HG03439 (cell line): Measurements from ENCODE around the gene ZNF407.

Experiments
- ATAC-seq: cut with Tn5 transposase; IDR thresholded peaks from one replicate; pipeline ENCODE4 v1.9.1; 2021; ENCODE audit warnings: mild to moderate bottlenecking, moderate library complexity; ENCODE audit not compliant: unreplicated experiment

ZNF407 gene

GRCh38 chr18:75063615-75064512 lies 466.2 kb downstream of the ZNF407 start:
- no peak for ATAC-seq

DNA sequence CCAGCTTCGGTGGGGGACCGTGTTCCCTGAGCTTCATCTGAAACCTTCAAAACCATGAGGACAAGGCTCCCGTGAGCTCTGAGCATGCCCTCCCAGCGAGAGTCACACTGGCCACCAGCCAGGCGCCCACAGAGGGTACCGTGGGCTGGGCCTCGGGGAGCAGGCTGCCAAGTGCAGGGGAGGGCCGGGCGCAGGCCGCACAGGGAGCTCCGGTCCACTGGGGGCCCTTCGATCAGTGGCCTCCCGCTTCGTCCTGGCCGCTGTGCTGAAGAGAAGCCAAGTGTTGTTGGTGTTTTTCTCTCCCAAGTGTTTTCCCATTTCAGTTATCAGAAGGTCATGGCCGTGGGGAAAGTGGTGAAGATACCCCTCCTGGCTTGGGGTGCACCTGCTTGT lies 466.8 kb downstream of the ZNF407 start:
- no peak for ATAC-seq

DNA sequence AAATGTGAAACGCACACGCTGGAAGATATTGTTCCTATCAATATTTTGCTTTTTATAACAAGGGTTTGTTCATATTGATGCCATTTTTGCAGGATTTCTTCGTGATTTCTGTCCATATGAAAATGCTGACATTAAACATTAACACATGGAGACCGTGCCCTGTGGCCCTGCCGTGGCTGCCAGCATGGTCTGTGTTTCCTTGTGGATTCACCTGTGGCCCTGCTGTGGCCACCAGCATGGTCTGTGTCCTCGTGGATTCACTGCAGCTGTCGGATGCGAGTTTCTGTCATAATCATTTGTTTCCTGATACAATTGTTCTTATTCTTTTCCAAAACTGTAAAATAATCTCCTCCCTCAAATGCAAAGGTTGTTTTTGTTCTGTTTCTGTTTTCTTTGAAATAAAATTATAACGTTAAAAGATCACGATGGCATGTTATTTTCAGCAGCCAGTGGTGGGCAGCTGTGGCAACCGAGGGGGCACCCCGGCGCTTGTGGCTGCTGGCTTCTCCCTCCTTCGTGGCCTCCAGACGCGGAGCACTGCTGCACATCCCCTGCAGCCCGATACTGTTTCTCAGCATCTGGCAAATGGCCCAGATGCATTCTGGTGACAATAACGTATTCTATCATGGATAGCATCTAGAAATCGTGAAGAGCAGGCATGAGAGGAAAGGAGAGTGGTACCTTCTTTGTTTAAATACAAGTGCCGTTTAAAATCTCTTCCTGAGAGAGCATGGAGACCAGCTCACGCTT lies 467.8 kb downstream of the ZNF407 start:
- no peak for ATAC-seq

GRCh38 chr18:75066021-75066880 lies 468.6 kb downstream of the ZNF407 start:
- no peak for ATAC-seq

GRCh38 chr18:75066936-75067335 lies 469.3 kb downstream of the ZNF407 start:
- no peak for ATAC-seq

DNA sequence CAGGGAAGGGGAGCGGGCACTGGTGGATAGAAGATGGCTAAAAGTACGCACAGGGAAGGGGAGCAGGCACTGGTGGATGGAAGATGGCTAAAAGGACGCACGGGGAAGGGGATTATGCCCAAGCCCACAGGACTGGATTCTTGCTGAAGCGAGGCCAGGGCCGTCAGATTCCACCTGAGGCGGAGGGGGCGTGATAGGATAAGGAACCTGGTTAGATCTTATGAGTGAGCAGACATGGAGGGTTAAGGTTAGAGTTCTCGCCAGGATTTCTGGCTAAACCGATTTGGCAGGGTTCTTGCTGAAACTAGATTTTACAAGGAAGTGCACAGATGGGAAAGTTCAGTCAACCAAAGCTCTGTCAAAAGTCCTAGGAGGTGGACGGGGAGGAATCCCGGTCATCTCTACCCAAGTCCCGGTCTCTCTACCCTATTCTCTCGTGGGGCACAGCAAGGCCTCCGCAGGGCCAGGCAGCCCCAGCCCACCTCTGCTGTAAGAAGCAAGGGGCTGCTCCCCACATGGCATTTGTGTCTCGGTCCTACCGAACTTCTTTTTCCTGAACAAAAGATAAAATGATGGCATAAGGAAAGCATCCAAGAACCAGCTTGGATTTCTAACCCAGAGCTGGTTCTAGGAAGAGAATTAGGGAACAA lies 470.5 kb downstream of the ZNF407 start:
- no peak for ATAC-seq

GRCh38 chr18:75068682-75069435 lies 471.2 kb downstream of the ZNF407 start:
- no peak for ATAC-seq

- no peak for ATAC-seq
These were observed 472.6 kb downstream of the ZNF407 start for GRCh38 chr18:75070235-75070624.

DNA sequence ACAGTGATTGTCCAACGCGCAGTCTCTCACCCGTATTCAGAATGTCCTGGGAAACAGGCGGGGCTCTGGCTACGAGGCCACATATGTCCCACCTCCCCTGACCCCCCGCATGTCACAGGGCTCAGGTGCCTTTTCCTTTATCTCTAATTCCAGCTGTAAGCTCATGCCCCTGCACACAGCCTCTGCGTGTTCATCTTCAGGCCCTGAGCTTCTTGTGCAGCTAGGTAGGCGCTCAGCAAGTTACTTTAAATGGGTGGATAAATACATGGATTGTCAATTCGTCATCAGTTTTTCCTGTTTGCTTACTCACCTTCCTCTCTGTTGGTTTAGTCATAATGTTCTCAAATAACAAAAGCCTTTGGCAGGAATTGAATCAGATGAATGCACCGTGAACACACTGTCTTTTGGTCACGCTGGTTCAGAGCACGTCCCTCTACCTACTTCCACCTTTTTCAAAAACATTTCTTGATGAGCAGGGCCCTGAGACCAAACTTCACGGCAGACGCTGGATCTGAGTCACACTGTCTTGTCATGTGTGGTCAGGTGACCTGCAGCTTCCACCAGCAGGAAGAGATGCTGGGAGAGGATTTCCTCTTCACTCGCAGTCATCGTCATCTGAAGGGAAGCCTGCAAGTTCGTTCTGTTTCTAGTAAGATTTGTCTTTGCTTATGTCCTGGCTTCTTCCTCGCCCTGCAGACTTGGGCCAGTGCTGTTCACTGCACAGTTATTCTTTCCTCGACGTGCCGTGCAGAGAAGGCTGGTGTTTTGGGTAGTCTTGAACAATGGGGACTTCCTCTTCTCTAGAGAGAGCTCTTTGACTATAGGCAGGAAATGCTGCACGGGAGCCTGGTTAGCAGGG lies 473.2 kb downstream of the ZNF407 start:
- peak; percentile 84 for ATAC-seq

DNA sequence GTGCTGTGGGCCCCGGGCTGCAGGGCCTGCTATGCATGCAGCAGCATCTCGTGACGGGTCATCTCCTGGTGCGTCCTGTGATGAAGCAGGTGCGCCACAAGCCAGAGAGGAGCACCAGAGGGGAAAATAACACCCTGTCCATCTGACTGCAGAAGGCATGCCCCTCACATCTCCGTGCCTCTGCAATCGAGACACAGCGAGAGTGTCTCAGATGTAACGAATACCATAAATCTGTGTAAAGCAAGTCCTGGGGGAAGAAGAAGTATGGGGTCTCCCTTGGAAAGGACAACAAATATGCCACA lies 473.8 kb downstream of the ZNF407 start:
- no peak for ATAC-seq

DNA sequence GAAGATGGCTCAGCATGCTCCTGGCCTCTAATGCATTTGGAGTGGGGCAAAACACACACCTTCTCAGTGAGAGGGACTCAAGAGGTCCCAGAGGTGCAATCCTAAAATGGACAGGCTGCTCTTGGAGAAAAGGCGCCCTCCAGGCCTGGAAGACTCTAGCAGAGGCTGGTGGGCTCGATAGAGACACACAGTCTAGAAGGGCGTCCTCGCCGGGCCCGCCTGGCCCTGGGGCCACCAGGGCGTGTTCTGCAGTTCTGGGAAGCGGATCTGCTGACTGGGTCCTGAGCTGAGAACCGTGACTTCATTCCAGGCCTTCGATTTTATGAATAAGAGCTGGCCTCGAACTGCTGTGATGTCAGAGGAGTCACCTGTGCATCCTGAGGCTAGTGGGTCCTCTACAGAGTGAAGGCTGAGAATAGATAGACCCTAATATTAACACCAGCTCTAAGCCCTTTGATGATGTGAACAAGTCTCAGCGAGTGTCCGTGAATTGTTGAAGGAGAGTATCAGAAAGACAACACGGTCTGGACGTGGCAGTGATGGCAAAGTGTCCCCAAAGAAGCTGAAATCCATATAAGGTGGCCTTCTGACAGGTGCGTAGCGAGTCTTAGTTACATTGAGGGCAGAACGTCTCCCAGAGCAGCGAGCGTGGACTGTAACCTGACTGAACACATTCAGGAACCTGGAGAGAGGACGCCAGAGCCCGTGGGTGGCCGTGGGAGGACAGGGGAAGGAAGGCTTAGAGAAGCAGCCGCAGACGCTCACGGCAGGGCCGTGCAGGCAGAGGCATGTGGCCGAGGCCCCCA lies 474.4 kb downstream of the ZNF407 start:
- no peak for ATAC-seq

DNA sequence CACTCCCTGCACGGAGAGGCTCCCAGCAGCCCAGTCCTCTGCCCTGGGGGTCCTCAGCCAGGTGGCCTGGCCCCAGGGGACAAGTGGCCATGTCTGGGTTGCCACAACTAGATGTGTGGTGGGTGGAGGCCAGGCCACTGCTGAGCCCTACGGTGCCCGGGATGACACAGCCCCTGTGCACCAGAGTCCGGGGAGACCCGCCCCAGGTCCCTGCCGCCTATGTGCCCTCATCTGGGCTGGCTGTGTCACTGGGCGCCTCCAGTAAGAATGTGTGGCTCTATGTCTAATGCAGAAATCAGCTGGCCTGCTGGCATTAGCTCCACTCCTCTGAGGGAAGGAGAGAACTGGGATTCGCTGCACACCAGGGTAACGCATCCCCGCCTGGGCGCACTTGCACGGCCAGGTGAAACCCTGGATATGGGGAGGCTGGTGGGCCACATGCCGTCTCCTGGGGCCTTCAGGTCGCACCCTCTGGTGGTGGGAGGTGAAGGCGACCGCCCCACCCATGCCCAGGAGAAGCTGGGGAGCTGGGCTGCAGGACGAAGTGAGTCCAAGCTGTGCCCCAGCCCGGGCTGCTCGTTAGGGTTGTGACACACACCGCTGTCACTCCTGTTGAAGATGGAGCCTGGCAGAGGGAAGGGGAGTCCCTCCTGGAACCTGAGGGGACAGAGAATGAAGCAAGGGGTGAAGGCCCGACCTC lies 475.2 kb downstream of the ZNF407 start:
- ATAC-seq, result no peak

GRCh38 chr18:75073654-75074053 lies 476.0 kb downstream of the ZNF407 start:
- ATAC-seq, result no peak

GRCh38 chr18:75074196-75075015 lies 476.7 kb downstream of the ZNF407 start:
- no peak for ATAC-seq

GRCh38 chr18:75075016-75075305 lies 477.3 kb downstream of the ZNF407 start:
- ATAC-seq, result no peak

- ATAC-seq, result no peak
These were observed 477.8 kb downstream of the ZNF407 start for GRCh38 chr18:75075429-75075841.

DNA sequence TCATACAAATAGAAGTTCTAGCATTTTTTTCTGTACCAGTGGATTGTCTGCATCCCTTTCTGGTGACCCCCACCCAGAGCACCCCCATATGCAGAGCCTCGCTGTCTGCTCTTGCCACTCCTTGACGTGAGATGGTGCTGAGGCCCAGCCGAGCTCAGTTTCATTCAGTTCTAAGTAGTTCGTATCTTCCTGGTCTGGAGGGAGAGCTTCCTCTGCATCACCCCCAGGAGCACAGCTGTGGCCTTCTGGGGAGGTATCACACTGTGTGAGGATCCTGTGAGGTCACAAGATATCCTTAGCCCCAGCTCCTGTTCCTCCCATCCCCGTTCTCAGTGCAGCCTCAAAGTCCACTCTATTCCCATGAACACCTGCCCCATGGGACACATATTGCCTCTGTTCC lies 478.6 kb downstream of the ZNF407 start:
- no peak for ATAC-seq
